HG02981 (cell line): ENCODE data around the gene TESK2.

Experiments
- ATAC-seq: cut with Tn5 transposase; IDR thresholded peaks from one replicate; pipeline ENCODE4 v1.9.1; 2021; ENCODE audit warnings: mild to moderate bottlenecking, moderate library complexity; ENCODE audit not compliant: unreplicated experiment

Gene TESK2

DNA sequence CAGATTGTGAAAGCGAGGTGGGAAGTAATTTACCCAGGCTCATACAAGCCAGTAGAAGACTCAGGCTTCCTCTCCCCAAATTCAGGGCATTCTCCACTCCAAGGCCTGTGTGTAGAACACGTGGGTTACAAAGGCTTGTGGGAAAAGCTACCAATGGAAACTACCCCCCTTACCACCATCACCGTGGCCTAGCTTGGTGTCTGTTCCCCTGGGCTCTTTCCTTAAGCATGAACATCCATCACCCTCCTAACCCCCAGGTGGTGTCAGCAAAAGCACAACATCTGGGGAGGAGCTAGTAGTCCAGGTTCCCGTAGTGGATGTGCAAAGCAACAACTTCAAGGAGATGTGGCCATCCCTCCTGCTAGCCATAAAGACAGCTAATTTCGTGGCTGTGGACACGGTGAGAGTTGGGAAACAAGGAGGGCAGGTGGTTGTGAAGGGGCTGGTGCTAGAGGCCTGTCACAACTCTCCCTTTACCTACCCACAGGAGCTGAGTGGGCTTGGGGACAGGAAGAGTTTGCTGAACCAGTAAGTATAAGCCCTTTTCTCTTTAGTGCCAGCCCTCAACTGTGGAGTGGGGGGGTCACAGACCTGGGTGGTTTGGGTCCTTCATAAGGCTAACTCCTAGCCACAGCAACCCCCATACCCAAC lies 150.0 kb downstream of the TESK2 start:
- ATAC-seq: no peak

DNA sequence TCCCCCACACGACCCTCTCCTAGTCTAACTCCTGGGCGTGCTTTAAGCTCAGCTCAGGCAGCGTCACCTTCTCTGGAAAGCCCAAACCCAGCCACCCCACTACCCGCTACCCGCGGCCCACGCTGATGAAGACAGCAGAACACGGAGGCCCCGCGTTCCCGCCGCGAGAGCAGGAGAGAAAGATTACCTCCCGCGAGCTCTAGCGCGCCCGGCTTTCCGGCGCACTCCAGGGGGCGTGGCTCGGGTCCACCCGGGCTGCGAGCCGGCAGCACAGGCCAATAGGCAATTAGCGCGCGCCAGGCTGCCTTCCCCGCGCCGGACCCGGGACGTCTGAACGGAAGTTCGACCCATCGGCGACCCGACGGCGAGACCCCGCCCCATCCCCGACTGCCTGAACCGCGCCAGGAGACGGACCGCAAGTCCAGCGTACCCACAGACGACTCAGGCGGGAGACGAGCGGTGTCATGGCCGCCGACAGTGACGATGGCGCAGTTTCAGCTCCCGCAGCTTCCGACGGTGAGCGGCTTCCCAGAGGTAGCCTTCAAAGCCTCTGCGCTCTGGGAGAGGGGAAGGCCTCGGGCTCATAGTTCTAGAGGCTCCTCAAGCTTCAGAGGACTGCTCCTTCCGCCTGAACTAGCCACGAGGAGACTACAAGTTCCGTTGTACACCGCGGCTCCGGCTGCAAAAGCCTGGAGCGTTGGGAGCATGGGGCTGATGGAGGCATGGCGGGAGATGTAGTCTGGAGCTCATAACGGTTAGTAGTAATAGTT lies 151.0 kb downstream of the TESK2 start, which contains the start of the genes MUTYH and TOE1:
Gene MUTYH (minus strand): TSS at position 652 of the 770 bp plus-strand sequence. CDS start 5,935 bp downstream, outside the sequence.
Gene TOE1 (plus strand): TSS at position 382 of the 770 bp plus-strand sequence. CDS start 83 bp downstream, at position 465.
- ATAC-seq: peak; percentile 87

DNA sequence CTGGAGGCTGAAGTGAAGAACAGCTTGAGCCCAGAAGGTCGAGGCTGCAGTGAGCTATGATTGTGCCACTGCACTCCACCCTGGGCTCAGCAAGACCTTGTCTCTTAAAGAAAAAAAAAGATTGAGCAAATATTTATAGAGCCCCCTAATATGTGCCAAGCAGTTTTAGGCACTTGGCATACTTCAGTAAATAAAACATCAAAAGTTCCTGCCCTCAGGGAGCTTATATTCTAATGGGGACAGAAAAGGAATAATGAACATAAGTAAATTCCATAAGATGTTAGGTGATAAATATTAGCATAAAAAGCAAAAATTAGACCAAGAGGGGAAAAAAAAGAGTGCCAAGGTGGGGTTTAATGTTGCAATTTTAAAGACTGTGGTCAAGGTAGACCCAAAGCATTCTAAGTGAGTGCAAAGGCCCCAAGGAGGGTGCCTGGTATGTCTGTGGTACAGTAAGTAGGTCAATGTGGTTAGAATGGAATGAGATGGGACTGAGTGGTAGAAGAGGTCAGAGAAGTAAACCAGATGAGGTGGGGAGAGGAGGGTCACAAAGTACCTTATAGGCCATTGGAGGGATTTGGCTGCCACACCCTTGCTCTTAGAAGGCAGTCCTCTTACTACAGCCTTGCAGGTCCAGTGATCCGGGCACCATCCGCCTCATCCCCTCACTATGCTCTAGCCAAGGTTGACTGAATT lies 153.2 kb downstream of the TESK2 start:
- no peak for ATAC-seq

DNA sequence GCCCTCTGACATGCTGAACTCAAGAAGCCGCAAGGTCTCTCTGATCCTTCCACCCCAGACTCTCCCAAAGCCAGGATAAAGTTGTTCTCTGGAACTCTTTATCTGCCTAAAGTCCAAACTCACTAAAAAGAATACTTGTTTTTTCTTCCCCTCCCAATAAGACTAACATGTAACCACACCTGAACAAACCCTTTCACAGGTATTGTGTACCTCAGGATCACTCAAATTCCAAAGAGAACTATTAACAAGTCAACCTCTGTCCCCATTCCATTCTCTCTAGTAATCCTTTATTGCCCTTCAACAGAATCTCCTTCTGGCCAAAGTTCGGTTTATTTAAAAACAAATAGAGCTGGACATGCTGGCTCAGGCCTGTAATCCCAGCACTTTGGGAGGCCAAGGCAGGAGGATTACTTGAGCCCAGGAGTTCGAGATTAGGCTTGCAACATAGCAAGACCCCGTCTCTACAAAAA lies 155.1 kb downstream of the TESK2 start:
- ATAC-seq: no peak

DNA sequence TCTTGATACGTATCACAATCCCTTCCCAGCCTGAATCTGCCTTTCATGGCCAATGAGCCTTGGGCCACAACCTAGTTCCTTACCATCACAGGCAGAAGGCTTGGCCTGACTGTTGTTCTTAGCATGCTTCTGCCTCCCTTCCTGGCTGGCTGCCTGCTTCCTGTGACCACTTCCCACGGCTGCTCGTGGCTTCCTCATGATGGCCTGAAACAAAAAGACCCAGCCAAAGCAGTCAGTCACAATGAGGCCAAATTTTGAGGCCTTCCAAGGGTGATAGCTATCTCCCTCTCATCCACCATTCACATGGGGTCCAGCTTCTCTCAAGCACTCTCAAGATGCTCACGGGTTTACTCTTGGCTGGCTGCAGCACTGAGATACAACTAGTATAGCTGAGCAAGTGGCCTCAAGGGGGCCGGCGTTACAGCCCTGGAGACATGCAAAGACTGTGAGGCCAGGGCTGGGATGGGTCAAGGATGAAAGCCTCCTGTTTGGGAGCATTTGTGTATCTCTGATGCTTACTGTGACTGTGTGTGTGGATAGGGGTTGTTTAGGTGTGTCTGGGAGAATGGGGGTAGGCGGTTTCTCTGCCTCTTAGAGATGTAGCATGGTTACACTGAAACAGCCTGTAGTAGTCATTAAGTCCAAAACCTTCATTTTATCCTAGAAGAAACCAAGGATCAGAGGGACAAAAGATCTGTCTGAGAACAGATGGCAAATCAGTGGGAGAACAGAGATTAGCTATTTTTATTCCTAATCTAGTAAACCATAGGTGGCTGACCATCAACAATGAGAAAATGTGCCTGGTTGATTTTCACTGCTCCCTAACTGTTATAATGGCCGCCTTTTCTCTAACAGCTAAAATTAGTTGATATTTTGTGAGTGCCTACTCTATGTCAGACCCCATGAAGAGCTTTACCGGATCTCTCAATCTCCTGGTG lies 156.4 kb downstream of the TESK2 start:
- ATAC-seq: no peak

DNA sequence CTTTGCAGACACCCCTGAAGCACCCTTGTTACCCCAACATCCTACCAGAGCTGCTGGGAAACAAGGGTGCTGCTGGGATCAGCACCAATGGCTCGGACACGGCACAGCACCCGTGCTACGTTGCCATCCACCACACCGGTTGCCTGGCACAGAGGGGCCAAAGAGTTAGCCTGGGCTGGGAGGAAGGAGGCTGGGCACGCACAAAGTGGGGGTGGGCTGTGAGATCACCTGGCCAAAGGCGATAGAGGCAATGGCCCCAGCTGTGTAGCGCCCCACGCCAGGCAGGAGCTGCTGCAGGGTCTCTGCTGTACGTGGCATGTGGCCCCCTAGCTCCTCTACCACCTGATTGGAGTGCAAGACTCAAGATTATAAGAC lies 158.6 kb downstream of the TESK2 start:
- no peak for ATAC-seq

DNA sequence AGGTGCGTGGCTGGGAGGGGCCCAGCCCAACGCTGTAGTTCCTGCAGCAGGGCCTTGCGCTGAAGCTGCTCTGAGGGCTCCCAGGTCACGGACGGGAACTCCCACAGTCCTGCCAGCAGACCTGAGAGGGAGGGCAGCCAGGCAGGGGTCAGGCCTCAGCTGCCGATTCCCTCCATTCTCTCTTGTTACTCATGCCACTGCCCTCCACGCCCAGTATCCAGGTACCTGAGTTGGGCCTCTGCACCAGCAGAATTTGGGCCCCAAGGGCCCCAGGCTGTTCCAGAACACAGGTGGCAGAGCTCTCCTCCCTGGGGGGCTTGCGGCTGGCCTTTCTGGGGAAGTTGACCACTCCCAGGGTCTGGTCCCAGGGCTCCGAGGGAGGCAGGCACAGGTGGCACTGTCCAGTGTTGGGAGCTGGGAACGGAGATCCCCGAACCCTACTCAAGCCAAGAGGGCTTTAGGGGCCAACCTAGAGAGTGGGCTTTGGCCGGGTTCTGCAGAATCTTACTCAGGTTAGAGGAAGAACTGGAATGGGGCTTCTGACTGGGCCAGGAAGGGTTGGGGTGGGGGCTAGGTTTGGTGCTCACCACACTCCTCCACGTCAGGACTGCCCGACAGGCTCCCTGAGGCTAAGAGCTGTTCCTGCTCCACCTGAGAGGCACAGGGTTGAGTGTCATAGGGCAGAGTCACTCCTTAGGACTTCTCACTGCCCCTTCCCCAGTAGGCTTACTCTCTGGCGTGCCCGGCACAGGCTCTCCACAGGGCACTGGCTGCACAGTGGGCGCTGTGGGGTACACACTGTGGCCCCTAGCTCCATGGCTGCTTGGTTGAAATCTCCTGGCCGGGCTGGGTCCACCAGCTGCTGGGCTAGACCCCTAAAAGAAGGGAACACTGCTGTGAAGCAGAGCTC lies 159.3 kb downstream of the TESK2 start:
- no peak for ATAC-seq

DNA sequence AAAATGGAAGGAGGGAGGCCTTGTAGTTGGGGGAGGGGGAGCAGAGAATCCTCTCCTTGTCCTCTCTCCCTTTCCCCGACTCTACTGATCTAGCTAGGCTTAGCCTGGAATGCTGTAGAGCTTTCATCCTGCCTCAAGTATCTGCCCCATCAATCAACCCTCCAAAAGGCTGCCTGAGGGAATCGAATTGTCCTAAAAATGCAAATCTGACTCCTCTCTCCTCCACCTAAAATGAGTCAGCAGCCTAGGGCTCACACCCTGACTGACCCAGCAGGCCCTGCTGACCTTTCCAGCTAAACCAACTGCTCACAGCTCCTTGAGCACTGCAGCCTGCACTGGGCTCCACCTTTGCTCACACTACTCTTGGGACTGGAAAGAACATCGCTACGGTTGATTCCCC lies 161.5 kb downstream of the TESK2 start:
- no peak for ATAC-seq

DNA sequence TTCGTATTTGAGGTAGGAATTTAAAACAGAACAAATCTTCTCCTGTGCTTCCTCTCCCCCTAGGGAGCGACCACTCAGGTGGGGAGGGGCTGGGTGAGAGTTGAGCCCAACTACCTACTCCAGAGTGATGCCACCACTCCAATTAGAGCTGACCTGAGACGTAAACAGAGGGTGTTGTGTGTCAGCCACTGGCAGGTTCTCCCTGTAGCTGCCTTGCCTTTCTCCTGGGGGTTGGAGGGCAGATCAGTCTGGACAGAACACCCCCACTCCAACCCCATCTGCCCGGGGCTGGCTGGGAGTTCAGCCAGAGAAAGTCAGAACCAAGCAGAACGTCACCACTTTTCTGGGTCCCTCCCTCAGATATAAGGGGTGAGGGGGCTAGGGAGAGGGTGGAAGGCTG lies 162.3 kb downstream of the TESK2 start:
- ATAC-seq: no peak

DNA sequence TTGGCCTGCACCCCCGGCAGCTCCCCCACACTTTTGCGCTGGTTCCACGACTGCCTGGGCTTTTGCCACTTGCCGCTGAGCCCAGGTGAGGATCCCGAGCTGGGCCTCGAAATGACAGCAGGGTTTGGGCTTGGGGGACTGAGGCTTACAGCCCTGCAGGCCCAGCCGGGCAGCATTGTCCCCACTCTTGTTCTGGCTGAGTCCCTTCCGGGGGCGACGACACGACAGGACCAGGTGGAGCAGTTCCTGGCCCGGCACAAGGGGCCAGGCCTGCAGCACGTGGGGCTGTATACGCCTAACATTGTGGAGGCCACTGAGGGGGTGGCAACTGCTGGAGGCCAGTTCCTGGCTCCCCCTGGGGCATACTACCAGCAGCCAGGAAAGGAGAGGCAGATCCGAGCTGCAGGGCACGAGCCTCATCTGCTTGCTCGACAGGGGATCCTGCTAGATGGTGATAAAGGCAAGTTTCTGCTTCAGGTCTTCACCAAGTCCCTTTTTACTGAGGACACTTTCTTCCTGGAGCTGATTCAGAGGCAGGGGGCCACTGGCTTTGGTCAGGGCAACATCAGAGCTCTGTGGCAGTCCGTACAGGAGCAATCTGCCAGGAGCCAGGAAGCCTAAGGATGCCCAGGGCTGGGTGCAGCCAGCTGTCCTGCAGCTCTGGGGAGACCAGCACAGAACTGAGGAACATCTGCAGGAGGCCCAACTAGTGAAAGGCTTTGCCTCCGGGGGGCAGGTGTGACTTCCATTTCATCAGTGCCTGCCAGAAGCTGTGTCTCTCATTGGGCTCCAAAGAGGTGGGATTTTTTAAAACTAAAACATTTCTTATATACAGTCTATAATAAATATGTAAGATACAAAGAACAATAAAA lies 163.1 kb downstream of the TESK2 start:
- ATAC-seq: no peak

DNA sequence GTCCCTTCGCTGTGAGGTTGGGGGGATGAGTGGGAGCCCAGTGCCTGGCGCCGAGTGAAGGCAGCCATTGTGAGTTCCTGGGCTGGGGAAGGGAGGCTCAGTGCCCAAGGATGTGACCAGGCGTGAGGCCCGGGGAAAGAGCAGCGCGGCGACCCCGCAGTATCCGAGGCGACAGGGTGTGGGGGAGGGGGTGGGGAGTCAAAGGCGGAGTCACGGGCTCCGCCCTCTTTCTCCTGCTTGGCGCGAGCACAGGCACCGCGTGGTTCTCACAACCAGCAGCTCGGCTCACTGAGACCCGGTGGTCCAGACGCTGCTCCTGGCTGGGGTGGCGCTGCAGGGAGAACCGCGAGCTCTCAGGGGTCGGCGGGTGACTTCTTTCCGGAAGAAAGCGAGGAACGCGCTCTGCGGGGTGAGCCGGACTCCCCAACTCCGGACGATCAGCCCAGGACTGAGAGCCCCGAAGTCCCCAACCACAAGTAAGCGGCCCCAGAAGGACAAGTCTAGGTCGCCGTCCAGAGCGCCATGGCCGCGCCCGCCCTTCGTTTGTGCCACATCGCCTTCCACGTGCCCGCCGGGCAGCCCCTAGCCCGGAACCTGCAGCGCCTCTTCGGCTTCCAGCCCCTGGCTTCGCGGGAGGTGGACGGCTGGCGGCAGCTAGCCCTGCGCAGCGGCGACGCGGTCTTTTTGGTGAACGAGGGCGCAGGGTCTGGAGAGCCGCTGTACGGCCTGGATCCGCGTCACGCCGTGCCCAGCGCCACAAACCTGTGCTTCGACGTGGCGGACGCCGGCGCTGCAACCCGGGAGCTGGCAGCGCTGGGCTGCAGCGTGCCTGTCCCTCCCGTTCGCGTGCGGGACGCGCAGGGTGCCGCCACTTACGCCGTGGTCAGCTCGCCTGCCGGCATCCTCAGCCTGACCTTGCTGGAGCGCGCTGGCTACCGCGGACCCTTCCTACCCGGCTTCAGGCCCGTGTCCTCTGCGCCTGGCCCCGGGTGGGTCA lies 164.0 kb downstream of the TESK2 start, which contains the start of gene HPDL:
Gene HPDL (plus strand): TSS at position 269 of the 997 bp plus-strand sequence. CDS start 254 bp downstream, at position 523.
- ATAC-seq: peak; percentile 71

DNA sequence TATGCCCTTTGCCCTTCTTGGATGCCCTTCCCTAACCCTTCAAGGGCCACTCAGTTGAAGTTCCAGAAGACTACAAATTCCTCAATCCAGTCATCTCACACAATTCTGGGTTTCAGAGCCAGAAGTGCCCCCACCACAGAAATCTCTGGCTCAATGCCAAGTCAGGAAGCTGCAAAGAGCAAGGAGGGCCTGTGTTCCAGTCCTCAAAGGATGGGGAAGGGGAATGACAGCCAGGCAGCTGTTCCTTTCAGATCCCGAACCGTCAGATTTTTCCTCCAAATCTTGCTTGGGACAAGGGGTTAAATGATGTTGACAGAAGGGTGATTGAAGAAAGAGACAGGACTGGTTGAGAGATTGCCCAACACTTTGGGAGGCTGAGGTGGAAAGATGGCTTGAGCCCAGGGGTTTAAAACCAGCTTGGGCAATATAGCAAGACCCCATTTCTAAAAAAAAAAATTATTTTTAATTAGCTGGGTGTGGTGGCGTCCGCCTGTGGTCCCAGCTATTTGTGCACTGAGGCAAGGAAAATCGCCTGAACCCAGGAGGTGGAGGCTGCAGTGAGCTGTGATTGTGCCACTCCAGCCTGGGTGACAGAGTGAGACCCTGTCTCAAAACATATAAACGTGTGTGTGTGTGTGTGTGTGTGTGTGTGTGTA lies 165.0 kb downstream of the TESK2 start:
- ATAC-seq: no peak

DNA sequence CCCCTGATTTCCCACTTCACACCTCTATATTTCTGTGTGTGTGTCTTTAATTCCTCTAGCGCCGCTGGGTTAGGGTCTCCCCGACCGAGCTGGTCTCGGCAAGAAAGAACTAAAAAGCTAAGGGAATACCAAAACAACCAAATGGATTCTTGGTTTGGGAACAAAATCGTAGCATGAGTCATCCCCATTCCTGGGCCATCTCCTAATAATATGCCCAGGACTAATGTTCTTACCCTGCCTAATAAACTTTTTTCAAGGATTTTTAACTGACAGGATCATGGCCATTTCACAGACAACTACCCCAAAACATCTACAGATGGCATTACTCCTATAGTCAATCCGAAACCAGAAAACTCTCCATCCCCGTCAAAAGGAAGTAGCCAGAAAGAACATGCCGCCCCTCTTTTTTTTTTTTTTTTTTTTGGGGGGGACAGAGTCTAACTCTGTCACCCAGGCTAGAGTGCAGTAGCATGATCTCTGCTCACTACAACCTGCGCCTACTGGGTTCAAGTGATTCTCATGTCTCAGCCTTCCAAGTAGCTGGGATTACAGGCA lies 168.4 kb downstream of the TESK2 start:
- ATAC-seq: no peak

DNA sequence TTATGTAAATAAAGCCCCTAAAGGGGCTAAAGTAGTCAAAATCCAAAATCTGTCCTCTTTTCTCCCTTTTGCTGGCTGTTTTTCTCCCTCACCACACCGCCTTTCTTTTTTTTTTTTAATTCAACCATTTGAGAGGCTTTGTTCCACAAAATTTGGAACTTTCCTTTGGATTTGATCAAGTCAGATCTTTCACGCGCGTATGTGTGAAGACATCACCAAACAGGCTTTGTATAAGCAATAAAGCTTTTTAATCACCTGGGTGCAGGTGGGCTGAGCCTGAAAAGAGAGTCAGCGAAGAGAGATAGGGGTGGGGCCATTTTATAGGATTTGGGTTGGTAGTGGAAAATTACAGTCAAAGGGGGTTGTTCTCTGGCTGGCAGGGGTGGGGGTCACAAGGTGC lies 169.5 kb downstream of the TESK2 start:
- ATAC-seq: no peak

DNA sequence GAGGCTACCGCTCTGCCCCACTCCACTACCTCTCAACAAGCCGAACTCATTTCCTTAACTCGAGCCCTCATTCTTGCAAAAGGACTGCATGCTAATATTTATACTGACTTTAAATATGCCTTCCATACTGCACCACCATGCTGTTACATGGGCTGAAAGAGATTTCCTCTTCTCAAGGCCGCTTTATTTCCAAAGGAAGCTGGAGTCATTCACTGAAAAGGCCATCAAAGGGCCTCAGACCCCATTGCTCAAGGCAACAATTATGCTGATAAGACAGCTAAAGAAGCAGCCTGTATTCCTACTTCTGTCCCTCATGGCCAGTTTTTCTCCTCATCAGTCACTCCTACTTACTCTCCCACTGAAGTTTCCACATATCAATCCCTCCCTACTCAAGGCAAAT lies 171.2 kb downstream of the TESK2 start:
- no peak for ATAC-seq

DNA sequence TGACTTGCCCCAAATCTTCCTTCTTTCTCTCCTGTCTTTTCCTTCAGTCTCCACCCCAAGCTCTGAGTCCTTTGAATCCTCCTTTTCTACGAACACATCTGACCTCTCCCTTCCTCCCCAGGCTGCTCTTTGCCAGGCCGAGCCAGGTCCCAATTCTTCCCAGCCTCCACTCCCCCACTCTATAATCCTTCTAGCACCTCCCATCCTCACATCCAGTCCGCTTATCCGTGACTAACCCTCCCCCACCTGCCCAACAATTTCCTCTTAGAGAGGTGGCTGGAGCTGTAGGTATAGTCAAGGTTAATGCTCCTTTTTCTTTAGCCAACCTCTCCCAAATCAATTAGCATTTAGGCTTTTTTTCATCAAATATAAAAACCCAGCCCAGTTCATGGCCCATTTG lies 173.8 kb downstream of the TESK2 start:
- ATAC-seq: no peak
